Measurements from ENCODE around the gene ZNF783. TPM values are rescaled to one million over a fixed set of nuclear protein-coding genes. Genes with fewer than 3 reads are reported as not detected.

Gene ZNF783
- total RNA-seq, 1 donor from 2014 or later: 19.7 TPM

- Mint-ChIP-seq H3K27me3 (peaks cover 11% of the 10 kb centered on the region), H3K4me1 (ENCODE audit: unreplicated experiment) (no peaks in the 10 kb centered on the region), H3K4me3 (no peak overlapping the region), H3K27ac (no peak overlapping the region), H3K9me3 (no peaks in the 10 kb centered on the region), H3K36me3 (no peaks in the 10 kb centered on the region)
- TF ChIP-seq, protein P1, sequence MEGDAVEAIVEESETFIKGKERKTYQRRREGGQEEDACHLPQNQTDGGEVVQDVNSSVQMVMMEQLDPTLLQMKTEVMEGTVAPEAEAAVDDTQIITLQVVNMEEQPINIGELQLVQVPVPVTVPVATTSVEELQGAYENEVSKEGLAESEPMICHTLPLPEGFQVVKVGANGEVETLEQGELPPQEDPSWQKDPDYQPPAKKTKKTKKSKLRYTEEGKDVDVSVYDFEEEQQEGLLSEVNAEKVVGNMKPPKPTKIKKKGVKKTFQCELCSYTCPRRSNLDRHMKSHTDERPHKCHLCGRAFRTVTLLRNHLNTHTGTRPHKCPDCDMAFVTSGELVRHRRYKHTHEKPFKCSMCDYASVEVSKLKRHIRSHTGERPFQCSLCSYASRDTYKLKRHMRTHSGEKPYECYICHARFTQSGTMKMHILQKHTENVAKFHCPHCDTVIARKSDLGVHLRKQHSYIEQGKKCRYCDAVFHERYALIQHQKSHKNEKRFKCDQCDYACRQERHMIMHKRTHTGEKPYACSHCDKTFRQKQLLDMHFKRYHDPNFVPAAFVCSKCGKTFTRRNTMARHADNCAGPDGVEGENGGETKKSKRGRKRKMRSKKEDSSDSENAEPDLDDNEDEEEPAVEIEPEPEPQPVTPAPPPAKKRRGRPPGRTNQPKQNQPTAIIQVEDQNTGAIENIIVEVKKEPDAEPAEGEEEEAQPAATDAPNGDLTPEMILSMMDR (conservative IDR thresholded peaks at IDR 0.05): no peak
- no peak for DNase-seq (ENCODE audit: extremely low spot score, unreplicated experiment)
Observed at GRCh38 chr7:149321978-149322541, 60.1 kb downstream of the ZNF783 start.

DNA sequence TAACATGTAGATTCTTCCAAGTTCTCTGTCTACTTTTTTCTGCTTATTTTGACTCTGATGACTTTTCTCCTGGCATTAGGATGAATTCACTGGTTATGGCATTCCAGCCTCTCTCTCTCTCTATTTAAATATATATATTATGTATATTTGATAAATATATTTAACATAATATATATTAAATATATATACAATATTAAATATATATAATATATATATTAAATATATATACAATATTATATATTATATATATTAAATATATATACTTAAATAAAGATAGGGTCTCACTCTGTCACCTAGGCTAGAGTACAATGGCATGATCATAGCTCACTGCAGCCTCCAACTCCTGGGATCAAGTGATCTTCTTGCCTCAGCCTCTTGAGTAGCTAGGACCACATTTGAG, 60.7 kb downstream of the ZNF783 start:
- DNase-seq (ENCODE audit: extremely low spot score, unreplicated experiment): no peak
- H3K27me3 Mint-ChIP-seq: peaks cover 8% of the 10 kb centered on the region
- H3K4me3 Mint-ChIP-seq: no peak overlapping the region
- TF ChIP-seq, protein P1 (conservative IDR thresholded peaks at IDR 0.05): no peak
- H3K4me1 Mint-ChIP-seq (ENCODE audit: unreplicated experiment): no peaks in the 10 kb centered on the region
- H3K36me3 Mint-ChIP-seq: no peaks in the 10 kb centered on the region
- H3K27ac Mint-ChIP-seq: no peak overlapping the region
- H3K9me3 Mint-ChIP-seq: no peaks in the 10 kb centered on the region

- H3K4me1 Mint-ChIP-seq (ENCODE audit: unreplicated experiment): no peaks in the 10 kb centered on the region
- TF ChIP-seq, protein P1 (conservative IDR thresholded peaks at IDR 0.05): no peak
- no peak overlapping the region for H3K4me3 Mint-ChIP-seq
- H3K27ac Mint-ChIP-seq: no peak overlapping the region
- peaks cover 5% of the 10 kb centered on the region for H3K27me3 Mint-ChIP-seq
- no peak for DNase-seq (ENCODE audit: extremely low spot score, unreplicated experiment)
- H3K36me3 Mint-ChIP-seq: no peaks in the 10 kb centered on the region
- no peaks in the 10 kb centered on the region for H3K9me3 Mint-ChIP-seq
Observed at GRCh38 chr7:149325248-149325647, 63.3 kb downstream of the ZNF783 start.

- TF ChIP-seq, protein P1 (conservative IDR thresholded peaks at IDR 0.05): no peak
- Mint-ChIP-seq H3K27me3 (no peaks in the 10 kb centered on the region), H3K4me1 (ENCODE audit: unreplicated experiment) (no peaks in the 10 kb centered on the region), H3K9me3 (no peaks in the 10 kb centered on the region), H3K27ac (no peak overlapping the region), H3K4me3 (no peak overlapping the region), H3K36me3 (no peaks in the 10 kb centered on the region)
- DNase-seq (ENCODE audit: extremely low spot score, unreplicated experiment): no peak
Observed at GRCh38 chr7:149329265-149329664, 67.3 kb downstream of the ZNF783 start.

DNA sequence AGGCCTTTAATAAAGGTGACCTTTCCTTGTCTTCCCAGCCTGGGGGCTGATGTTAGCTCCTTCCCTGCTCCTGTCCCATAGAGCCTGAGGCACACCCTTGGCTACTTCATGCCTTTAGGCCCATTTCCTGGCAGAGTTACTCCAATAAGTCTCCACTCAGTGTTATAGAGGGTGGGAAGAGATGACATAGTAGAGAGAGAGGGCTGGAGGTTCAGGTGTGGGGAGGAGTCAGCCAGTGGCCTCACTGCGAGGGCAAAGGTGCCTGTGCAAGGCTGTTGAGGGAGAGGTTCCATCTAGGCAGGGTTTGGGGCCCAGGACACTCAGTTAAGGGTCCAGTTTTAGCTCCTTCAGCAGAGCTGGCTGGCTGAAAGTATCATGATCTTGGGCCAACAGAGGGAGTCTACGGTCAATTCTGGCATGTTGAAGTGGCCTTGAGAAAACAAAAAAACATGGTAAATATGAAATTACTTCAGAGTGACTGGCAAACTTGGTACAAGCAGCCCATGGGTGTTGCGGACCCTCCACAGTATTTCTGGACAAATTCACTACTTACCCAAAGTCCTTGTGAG, 67.9 kb downstream of the ZNF783 start:
- no peaks in the 10 kb centered on the region for H3K27me3 Mint-ChIP-seq
- H3K4me1 Mint-ChIP-seq (ENCODE audit: unreplicated experiment): no peaks in the 10 kb centered on the region
- no peak overlapping the region for H3K4me3 Mint-ChIP-seq
- H3K36me3 Mint-ChIP-seq: no peaks in the 10 kb centered on the region
- H3K27ac Mint-ChIP-seq: no peak overlapping the region
- TF ChIP-seq, protein P1 (conservative IDR thresholded peaks at IDR 0.05): no peak
- DNase-seq (ENCODE audit: extremely low spot score, unreplicated experiment): no peak
- no peaks in the 10 kb centered on the region for H3K9me3 Mint-ChIP-seq

Measured in type B pancreatic cell (in vitro differentiated cells).